C4-2B (cell line): ENCODE data around the gene SCLY.

Source experiments
- ZFX ChIP-seq: fragments of 450-650 bp; IDR thresholded peaks from 2 replicates; pipeline ENCODE4 v1.6.1; 2017
- TF ChIP-seq, protein P1 (sequence below): fragments of 450-650 bp; conservative IDR thresholded peaks from 2 replicates; pipeline ENCODE4 v1.5.1; 2017; ENCODE audit warnings: mild to moderate bottlenecking

DNA sequence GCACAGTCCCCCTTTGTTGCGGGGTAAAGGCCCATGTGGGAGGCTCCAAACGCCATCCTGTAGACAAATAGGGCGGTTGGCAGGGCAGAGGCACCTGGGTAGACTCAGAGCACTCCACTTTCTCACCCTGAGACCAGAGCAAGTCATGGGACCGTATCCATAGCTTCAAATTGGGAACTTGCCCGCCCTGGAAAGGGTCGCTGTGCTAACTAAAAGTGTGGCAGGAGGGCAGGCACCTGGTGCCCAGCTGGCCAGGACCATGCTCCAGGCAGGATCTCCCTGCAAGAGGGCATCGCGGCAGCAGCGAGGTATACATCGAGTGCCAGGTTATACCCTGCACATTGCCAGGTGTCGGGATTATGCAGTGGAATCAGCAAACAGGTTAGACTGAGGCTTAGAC, 20.8 kb upstream of the SCLY start:
- TF ChIP-seq, protein P1, sequence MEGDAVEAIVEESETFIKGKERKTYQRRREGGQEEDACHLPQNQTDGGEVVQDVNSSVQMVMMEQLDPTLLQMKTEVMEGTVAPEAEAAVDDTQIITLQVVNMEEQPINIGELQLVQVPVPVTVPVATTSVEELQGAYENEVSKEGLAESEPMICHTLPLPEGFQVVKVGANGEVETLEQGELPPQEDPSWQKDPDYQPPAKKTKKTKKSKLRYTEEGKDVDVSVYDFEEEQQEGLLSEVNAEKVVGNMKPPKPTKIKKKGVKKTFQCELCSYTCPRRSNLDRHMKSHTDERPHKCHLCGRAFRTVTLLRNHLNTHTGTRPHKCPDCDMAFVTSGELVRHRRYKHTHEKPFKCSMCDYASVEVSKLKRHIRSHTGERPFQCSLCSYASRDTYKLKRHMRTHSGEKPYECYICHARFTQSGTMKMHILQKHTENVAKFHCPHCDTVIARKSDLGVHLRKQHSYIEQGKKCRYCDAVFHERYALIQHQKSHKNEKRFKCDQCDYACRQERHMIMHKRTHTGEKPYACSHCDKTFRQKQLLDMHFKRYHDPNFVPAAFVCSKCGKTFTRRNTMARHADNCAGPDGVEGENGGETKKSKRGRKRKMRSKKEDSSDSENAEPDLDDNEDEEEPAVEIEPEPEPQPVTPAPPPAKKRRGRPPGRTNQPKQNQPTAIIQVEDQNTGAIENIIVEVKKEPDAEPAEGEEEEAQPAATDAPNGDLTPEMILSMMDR: no peak
- TF ChIP-seq ZFX: no peak
